CD14-positive monocyte (primary cell): Measurements from ENCODE around the gene SYNPO. TPM values are rescaled to one million over a fixed set of nuclear protein-coding genes. Genes with fewer than 3 reads are reported as not detected.

ENCODE experiments used
- DNase-seq, 3 donors: peaks; one replicate each; pipeline ENCODE4 v3.0.0-alpha.2; 2011 to 2022
- H2AFZ ChIP-seq: 2 replicates; pipeline ENCODE4 v1.6.0; 2012; ENCODE audit warnings: mild to moderate bottlenecking, low read depth, low read length, inconsistent platforms; ENCODE audit not compliant: insufficient read depth, poor library complexity, severe bottlenecking
- H3K27ac ChIP-seq, 2 donors: 1 replicate in 1 of 2; 2 replicates in 1 of 2; pipeline ENCODE4 v1.5.1; 2012 to 2013; ENCODE audit warnings: low read length in 2 of 2, control low read depth in 1 of 2, inconsistent platforms in 1 of 2, low read depth in 1 of 2, mild to moderate bottlenecking in 1 of 2
- H3K27me3 ChIP-seq, 2 donors: one replicate each; pipeline versions ENCODE4 v1.6.0 to v1.6.1; 2011 to 2013; ENCODE audit warnings: low read length in 2 of 2; ENCODE audit not compliant: control insufficient read depth in 2 of 2, insufficient read depth in 2 of 2
- H3K36me3 ChIP-seq, 2 donors: replicated peaks in 1 of 2; 1 replicate in 1 of 2; 2 replicates in 1 of 2; pipeline versions ENCODE4 v1.5.1 to v1.6.1; 2012 to 2013; ENCODE audit warnings: low read length in 2 of 2, control low read depth in 1 of 2, inconsistent platforms in 1 of 2, mild to moderate bottlenecking in 1 of 2; ENCODE audit not compliant: insufficient read depth in 2 of 2, control insufficient read depth in 1 of 2
- H3K4me1 ChIP-seq, 2 donors: 1 replicate in 1 of 2; 2 replicates in 1 of 2; pipeline versions ENCODE4 v1.5.1 to v1.6.1; 2012 to 2013; ENCODE audit warnings: low read length in 2 of 2, control low read depth in 1 of 2, inconsistent platforms in 1 of 2, mild to moderate bottlenecking in 1 of 2, moderate library complexity in 1 of 2; ENCODE audit not compliant: insufficient read depth in 2 of 2, control insufficient read depth in 1 of 2
- H3K4me2 ChIP-seq: replicated peaks from 2 replicates; pipeline ENCODE3; 2012; ENCODE audit warnings: low read length, moderate library complexity, mild to moderate bottlenecking; ENCODE audit not compliant: poor library complexity, severe bottlenecking; ENCODE audit errors: extremely low read depth
- H3K4me3 ChIP-seq, 3 experiments: fragments of 200-600 bp in 1 of 3; sonication (generic) in 1 of 3; replicated peaks in 1 of 3; 1 replicate in 2 of 3; 2 replicates in 1 of 3; pipeline ENCODE4 v1.5.1; 2011 to 2013; ENCODE audit warnings: low read length in 3 of 3, mild to moderate bottlenecking in 3 of 3, control low read depth in 2 of 3, low read depth in 2 of 3, inconsistent platforms in 1 of 3, moderate library complexity in 1 of 3
- H3K79me2 ChIP-seq: 2 replicates; pipeline ENCODE4 v1.6.0; 2012; ENCODE audit warnings: mild to moderate bottlenecking, control low read depth, inconsistent platforms, low read length, moderate library complexity; ENCODE audit not compliant: insufficient read depth
- H3K9ac ChIP-seq: 2 replicates; pipeline ENCODE4 v1.6.0; 2017; ENCODE audit warnings: low read length, mild to moderate bottlenecking; ENCODE audit not compliant: insufficient read depth, poor library complexity, severe bottlenecking
- H3K9me3 ChIP-seq, 2 donors: replicated peaks in 1 of 2; 1 replicate in 1 of 2; 2 replicates in 1 of 2; pipeline versions ENCODE4 v1.5.1 to v1.6.1; 2012 to 2013; ENCODE audit warnings: low read length in 2 of 2, control low read depth in 1 of 2; ENCODE audit not compliant: control insufficient read depth in 1 of 2, insufficient read depth in 1 of 2
- H4K20me1 ChIP-seq: 2 replicates; pipeline ENCODE4 v1.6.0; 2012; ENCODE audit warnings: mild to moderate bottlenecking, low read length, control low read depth, moderate library complexity; ENCODE audit not compliant: insufficient read depth
- H3K27ac Mint-ChIP-seq, 7 donors: one replicate each; pipeline ENCODE4 v1.8.0; 2020; ENCODE audit warnings: mild to moderate bottlenecking in 7 of 7, mixed read lengths in 7 of 7, moderate library complexity in 6 of 7, inconsistent platforms in 2 of 7
- H3K27me3 Mint-ChIP-seq, 3 donors: one replicate each; pipeline ENCODE4 v1.8.0; 2021 to 2022; ENCODE audit warnings: low read depth in 3 of 3, mild to moderate bottlenecking in 3 of 3, mixed read lengths in 3 of 3, moderate library complexity in 3 of 3, inconsistent platforms in 1 of 3
- H3K36me3 Mint-ChIP-seq, 2 donors: one replicate each; pipeline ENCODE4 v1.8.0; 2020; ENCODE audit warnings: mixed read lengths in 2 of 2, inconsistent platforms in 1 of 2, mild to moderate bottlenecking in 1 of 2
- H3K4me1 Mint-ChIP-seq: one replicate; pipeline ENCODE4 v1.8.0; 2020; ENCODE audit warnings: mild to moderate bottlenecking, mixed read lengths
- H3K4me3 Mint-ChIP-seq, 2 donors: one replicate each; pipeline ENCODE4 v1.8.0; 2020; ENCODE audit warnings: mild to moderate bottlenecking in 2 of 2, mixed read lengths in 2 of 2, moderate library complexity in 1 of 2
- H3K9me3 Mint-ChIP-seq, 7 donors: one replicate each; pipeline ENCODE4 v1.8.0; 2020 to 2022; ENCODE audit warnings: mixed read lengths in 7 of 7, mild to moderate bottlenecking in 6 of 7, moderate library complexity in 6 of 7, inconsistent platforms in 2 of 7
- CTCF ChIP-seq: fragments of 200-600 bp; IDR thresholded peaks from one replicate; pipeline ENCODE4 v1.8.0; 2022; ENCODE audit warnings: antibody characterized with exemption, mild to moderate bottlenecking
- WGBS: methylation state at CpG from one replicate; pipeline ENCODE4 v1.1.5; 2013; ENCODE audit warnings: missing lambda C conversion rate; ENCODE audit not compliant: insufficient coverage; 5-methylcytosine and 5-hydroxymethylcytosine counted together
- intact Hi-C, 2 donors: fragments of 100-400 bp; cut with micrococcal nuclease; formaldehyde crosslinking; loops; one replicate each; pipeline versions ENCODE4 v1.15.0 to v1.15.1; 2023
- polyA plus RNA-seq, 3 donors: library from polyadenylated mRNA; depleted of rRNA in 1 of 3; unstranded in 2 of 3; stranded (reverse) in 1 of 3; fragments of 300-500 nt in 2 of 3; fragments of >200 nt in 1 of 3; fragmentation: Illumina TruSeq in 2 of 3; gene quantifications; 1 replicate in 2 of 3; 2 replicates in 1 of 3; pipeline ENCODE4 v1.2.3, GENCODE V29; 2012 to 2021

Gene SYNPO
- polyA plus RNA-seq, 3 donors, result not detected

GRCh38 chr5:150651382-150651781, 10.9 kb downstream of the SYNPO start:
- no peak for DNase-seq
- WGBS, result 92% methylated on average over 1 of the region's 1 CpG
- Histone ChIP-seq H3K27ac (no peak overlapping the region), H3K4me2 (no peak overlapping the region), H3K4me1 (peaks cover 4 to 7% of the 10 kb centered on the region in 2 donors), H3K79me2 (no peaks in the 10 kb centered on the region), H3K9me3 (no peaks in the 10 kb centered on the region), H3K9ac (no peak overlapping the region), H4K20me1 (no peaks in the 10 kb centered on the region), H2AFZ (no peak overlapping the region), H3K27me3 (peaks cover 0 to 4% of the 10 kb centered on the region in 2 donors), H3K36me3 (no peaks in the 10 kb centered on the region), H3K4me3 (no peak overlapping the region)
- intact Hi-C loops, result loop anchor here in 1 of 2 donors (10.0 kb wide), 1 partner anchor 197 kb away; no protein-coding TSS in a partner anchor
- peaks cover 5% of the 10 kb centered on the region for H3K4me1 Mint-ChIP-seq
- no peak overlapping the region for H3K27ac Mint-ChIP-seq
- H3K27me3 Mint-ChIP-seq, result peaks cover 4 to 12% (median 9%) of the 10 kb centered on the region in 3 donors
- no peak overlapping the region for H3K4me3 Mint-ChIP-seq
- peaks cover 0 to 2% (median 0%) of the 10 kb centered on the region in 7 donors for H3K9me3 Mint-ChIP-seq
- no peak for TF ChIP-seq CTCF
- no peaks in the 10 kb centered on the region for H3K36me3 Mint-ChIP-seq

GRCh38 chr5:150651924-150652671, 11.6 kb downstream of the SYNPO start:
- 100% methylated on average over 2 of the region's 13 CpGs for WGBS
- peaks cover 0 to 4% of the 10 kb centered on the region in 2 donors for H3K27me3 ChIP-seq
- DNase-seq, result no peak
- H3K36me3 ChIP-seq, result no peaks in the 10 kb centered on the region
- H2AFZ ChIP-seq, result no peak overlapping the region
- no peak overlapping the region for H3K4me3 ChIP-seq
- no peaks in the 10 kb centered on the region for H3K79me2 ChIP-seq
- no peaks in the 10 kb centered on the region for H3K9me3 ChIP-seq
- intact Hi-C loops, result loop anchor here in 1 of 2 donors (10.0 kb wide), 1 partner anchor 197 kb away; no protein-coding TSS in a partner anchor
- H3K27ac ChIP-seq, result no peak overlapping the region
- H3K4me1 ChIP-seq, result peaks cover 8 to 12% of the 10 kb centered on the region in 2 donors
- H3K4me3 Mint-ChIP-seq, result no peak overlapping the region
- peaks cover 0 to 2% (median 0%) of the 10 kb centered on the region in 7 donors for H3K9me3 Mint-ChIP-seq
- H3K4me1 Mint-ChIP-seq, result peaks cover 7% of the 10 kb centered on the region
- no peak overlapping the region for H3K9ac ChIP-seq
- H3K4me2 ChIP-seq, result no peak overlapping the region
- no peaks in the 10 kb centered on the region for H3K36me3 Mint-ChIP-seq
- H3K27ac Mint-ChIP-seq, result no peak overlapping the region
- H3K27me3 Mint-ChIP-seq, result peaks cover 4 to 12% (median 9%) of the 10 kb centered on the region in 3 donors
- TF ChIP-seq CTCF, result no peak
- no peaks in the 10 kb centered on the region for H4K20me1 ChIP-seq
